GM10266 (cell line): ENCODE results near the gene PAX2.

ENCODE experiments used
- DNase-seq: peaks from one replicate; pipeline ENCODE4 v3.0.0; 2012; ENCODE audit errors: extremely low spot score
- CTCF ChIP-seq: IDR thresholded peaks from 2 replicates; pipeline ENCODE4 v1.5.1; 2012; ENCODE audit warnings: mild to moderate bottlenecking, low read depth; ENCODE audit not compliant: control insufficient read depth, insufficient read depth; ENCODE audit errors: missing control alignments

Gene PAX2

GRCh38 chr10:100873146-100873826 is 127.9 kb downstream of the PAX2 start:
- no peak for DNase-seq
- TF ChIP-seq CTCF, result no peak

- no peak for TF ChIP-seq CTCF
- DNase-seq, result no peak
Measured at GRCh38 chr10:100873827-100874326, 128.5 kb downstream of the PAX2 start.

- TF ChIP-seq CTCF, result no peak
- DNase-seq, result no peak
Measured at GRCh38 chr10:100874702-100875483, 129.5 kb downstream of the PAX2 start.

GRCh38 chr10:100875484-100876166 is 130.2 kb downstream of the PAX2 start:
- no peak for TF ChIP-seq CTCF
- no peak for DNase-seq

- no peak for TF ChIP-seq CTCF
- no peak for DNase-seq
Measured at GRCh38 chr10:100876585-100877460, 131.4 kb downstream of the PAX2 start.

- DNase-seq, result no peak
- no peak for TF ChIP-seq CTCF
Measured at GRCh38 chr10:100877461-100877850, 132.1 kb downstream of the PAX2 start.
